HG03354 (cell line): ENCODE results near the gene GRIN3B.
"Not testable (repeated sequence)": the region's sequence is repeated elsewhere in the genome, so short reads cannot be mapped to it uniquely, and the experiment has no call there.

ENCODE experiments used
- ATAC-seq: cut with Tn5 transposase; IDR thresholded peaks from one replicate; pipeline ENCODE4 v1.9.1; 2021; ENCODE audit warnings: mild to moderate bottlenecking; ENCODE audit not compliant: unreplicated experiment, poor library complexity, severe bottlenecking

Gene GRIN3B

GRCh38 chr19:1000095-1000494 lies at the start of gene GRIN3B:
Gene GRIN3B, plus strand, starts transcription at chr19:1000419. Its CDS starts 19 bp downstream, at chr19:1000438.
- ATAC-seq = no peak

GRCh38 chr19:952049-952679 lies 48.1 kb upstream of the GRIN3B start:
- ATAC-seq = no peak

- no peak for ATAC-seq
Measured at GRCh38 chr19:952680-953444, 47.4 kb upstream of the GRIN3B start.

- ATAC-seq = no peak
Measured at GRCh38 chr19:953445-954271, 46.6 kb upstream of the GRIN3B start.

GRCh38 chr19:954272-954671 lies 45.9 kb upstream of the GRIN3B start:
- ATAC-seq = no peak

- no peak for ATAC-seq
Measured at GRCh38 chr19:954672-955494, 45.3 kb upstream of the GRIN3B start.

- ATAC-seq = no peak
Measured at GRCh38 chr19:955803-956765, 44.1 kb upstream of the GRIN3B start.

- no peak for ATAC-seq
Measured at GRCh38 chr19:956766-957440, 43.3 kb upstream of the GRIN3B start.

GRCh38 chr19:957578-957977 lies 42.6 kb upstream of the GRIN3B start:
- not testable (repeated sequence) for ATAC-seq

- ATAC-seq = no peak
Measured at GRCh38 chr19:958967-959855, 41.0 kb upstream of the GRIN3B start.

GRCh38 chr19:960020-960419 lies 40.2 kb upstream of the GRIN3B start:
- no peak for ATAC-seq

- ATAC-seq = no peak
Measured at GRCh38 chr19:960601-960938, 39.6 kb upstream of the GRIN3B start.

- ATAC-seq = no peak
Measured at GRCh38 chr19:961866-962620, 38.2 kb upstream of the GRIN3B start.

- no peak for ATAC-seq
Measured at GRCh38 chr19:962683-963400, 37.4 kb upstream of the GRIN3B start.

GRCh38 chr19:963486-963951 lies 36.7 kb upstream of the GRIN3B start:
- ATAC-seq = no peak

- no peak for ATAC-seq
Measured at GRCh38 chr19:964116-964520, 36.1 kb upstream of the GRIN3B start.
